ENCODE data around the gene SGCG.

- no peak for TF ChIP-seq CTCF (IDR thresholded peaks at IDR 0.05)
- TF ChIP-seq POLR2A (IDR thresholded peaks at IDR 0.05), result no peak
Measured at GRCh38 chr13:23372264-23372906, 191.6 kb downstream of the SGCG start.
